H9 (cell line): ENCODE data around the gene KRT9. TPM values are rescaled to one million over a fixed set of nuclear protein-coding genes. Genes with fewer than 3 reads are reported as not detected.

Experiments used
- DNase-seq: peaks from one replicate; pipeline ENCODE4 v3.0.0-alpha.2; 2017
- H2AFZ ChIP-seq: one replicate; pipeline ENCODE4 v1.6.1; 2013; ENCODE audit warnings: mild to moderate bottlenecking, low read length, control low read depth, moderate library complexity
- H2AK5ac ChIP-seq: 2 replicates; pipeline ENCODE4 v1.6.1; 2013; ENCODE audit warnings: low read length, control low read depth, mixed read lengths; ENCODE audit not compliant: insufficient read length
- H2BK120ac ChIP-seq: one replicate; pipeline ENCODE4 v1.6.1; 2013; ENCODE audit warnings: low read depth, mild to moderate bottlenecking, low read length, control low read depth, inconsistent platforms; ENCODE audit not compliant: poor library complexity, severe bottlenecking
- H2BK12ac ChIP-seq: 2 replicates; pipeline ENCODE4 v1.6.1; 2013; ENCODE audit warnings: low read length, control low read depth, mixed read lengths, low read depth; ENCODE audit not compliant: insufficient read length
- H2BK15ac ChIP-seq: 2 replicates; pipeline ENCODE4 v1.6.1; 2013; ENCODE audit warnings: low read depth, low read length, control low read depth
- H2BK20ac ChIP-seq: one replicate; pipeline ENCODE4 v1.6.1; 2013; ENCODE audit warnings: low read depth, mild to moderate bottlenecking, low read length, control low read depth, inconsistent platforms; ENCODE audit not compliant: poor library complexity, severe bottlenecking
- H2BK5ac ChIP-seq: 2 replicates; pipeline ENCODE4 v1.6.1; 2013; ENCODE audit warnings: low read length, control low read depth, mixed read lengths; ENCODE audit not compliant: insufficient read length
- H3K14ac ChIP-seq: 2 replicates; pipeline ENCODE4 v1.6.1; 2013; ENCODE audit warnings: low read length, control low read depth; ENCODE audit not compliant: insufficient read depth
- H3K18ac ChIP-seq: 2 replicates; pipeline ENCODE4 v1.6.1; 2013; ENCODE audit warnings: low read depth, mild to moderate bottlenecking, mixed read lengths, low read length, control low read depth; ENCODE audit not compliant: insufficient read length
- H3K23ac ChIP-seq: 2 replicates; pipeline ENCODE4 v1.6.1; 2013; ENCODE audit warnings: low read length, control low read depth, mixed read lengths, low read depth; ENCODE audit not compliant: insufficient read length
- H3K23me2 ChIP-seq: 2 replicates; pipeline ENCODE4 v1.6.1; 2013; ENCODE audit warnings: low read depth, mild to moderate bottlenecking, mixed read lengths, low read length, control low read depth; ENCODE audit not compliant: insufficient read length, poor library complexity, severe bottlenecking
- H3K27ac ChIP-seq: 2 replicates; pipeline ENCODE4 v1.5.1; 2013; ENCODE audit warnings: low read length, control low read depth, mixed read lengths, low read depth; ENCODE audit not compliant: insufficient read length
- H3K27me3 ChIP-seq: 2 replicates; pipeline ENCODE4 v1.6.1; 2013; ENCODE audit warnings: low read length, control low read depth, inconsistent platforms; ENCODE audit not compliant: insufficient read depth
- H3K4ac ChIP-seq: 2 replicates; pipeline ENCODE4 v1.6.1; 2013; ENCODE audit warnings: low read depth, mild to moderate bottlenecking, control low read depth, inconsistent platforms, low read length, moderate library complexity
- H3K4me1 ChIP-seq: 2 replicates; pipeline ENCODE4 v1.6.1; 2013; ENCODE audit warnings: low read length, control low read depth, inconsistent platforms; ENCODE audit not compliant: insufficient read depth
- H3K4me2 ChIP-seq: 2 replicates; pipeline ENCODE4 v1.6.1; 2013; ENCODE audit warnings: low read length, control low read depth, mixed read lengths; ENCODE audit not compliant: insufficient read length, insufficient read depth
- H3K56ac ChIP-seq: 2 replicates; pipeline ENCODE4 v1.6.1; 2013; ENCODE audit warnings: low read depth, mild to moderate bottlenecking, mixed read lengths, low read length, control low read depth; ENCODE audit not compliant: insufficient read length
- H3K79me1 ChIP-seq: 2 replicates; pipeline ENCODE4 v1.6.1; 2013; ENCODE audit warnings: low read depth, mild to moderate bottlenecking, moderate library complexity, low read length, control low read depth, inconsistent platforms; ENCODE audit not compliant: insufficient read depth, poor library complexity, severe bottlenecking
- H3K79me2 ChIP-seq: 2 replicates; pipeline ENCODE4 v1.6.1; 2013; ENCODE audit warnings: low read length, control low read depth, inconsistent platforms; ENCODE audit not compliant: insufficient read depth
- H3K9ac ChIP-seq: 2 replicates; pipeline ENCODE4 v1.6.1; 2013; ENCODE audit warnings: low read length, control low read depth, mixed read lengths; ENCODE audit not compliant: insufficient read length; ENCODE audit errors: extremely low read depth
- H3K9me3 ChIP-seq: one replicate; pipeline ENCODE4 v1.6.1; 2013; ENCODE audit warnings: low read depth, low read length, inconsistent platforms; ENCODE audit not compliant: control insufficient read depth
- H3T11ph ChIP-seq: one replicate; pipeline ENCODE4 v1.6.1; 2013; ENCODE audit warnings: mild to moderate bottlenecking, low read length, control low read depth, inconsistent platforms
- H4K20me1 ChIP-seq: one replicate; pipeline ENCODE4 v1.6.1; 2013; ENCODE audit not compliant: control insufficient read depth, insufficient read length, insufficient read depth
- H4K5ac ChIP-seq: 2 replicates; pipeline ENCODE4 v1.6.1; 2013; ENCODE audit warnings: low read depth, mild to moderate bottlenecking, mixed read lengths, low read length, control low read depth; ENCODE audit not compliant: insufficient read length
- H4K8ac ChIP-seq: replicated peaks from 2 replicates; pipeline ENCODE4 v1.6.1; 2013; ENCODE audit warnings: low read length, control low read depth, mixed read lengths, low read depth; ENCODE audit not compliant: insufficient read length
- H4K91ac ChIP-seq: 2 replicates; pipeline ENCODE4 v1.6.1; 2013; ENCODE audit warnings: low read depth, mild to moderate bottlenecking, moderate library complexity, mixed read lengths, low read length, control low read depth; ENCODE audit not compliant: insufficient read length
- H3K27ac Mint-ChIP-seq, 3 experiments: 2 replicates in 2 of 3; 3 replicates in 1 of 3; pipeline ENCODE4 v1.8.0; 2020 to 2021; ENCODE audit warnings: mixed read lengths in 3 of 3, mild to moderate bottlenecking in 1 of 3, moderate library complexity in 1 of 3
- H3K27me3 Mint-ChIP-seq: 2 replicates; pipeline ENCODE4 v1.8.0; 2021; ENCODE audit warnings: low read depth, mild to moderate bottlenecking, moderate library complexity, mixed read lengths
- H3K36me3 Mint-ChIP-seq, 3 experiments: 2 replicates in 2 of 3; 3 replicates in 1 of 3; pipeline ENCODE4 v1.8.0; 2020 to 2021; ENCODE audit warnings: low read depth in 3 of 3, mixed read lengths in 3 of 3; ENCODE audit not compliant: insufficient read depth in 1 of 3
- H3K4me1 Mint-ChIP-seq, 2 experiments: 2 replicates each; pipeline ENCODE4 v1.8.0; 2020; ENCODE audit warnings: mixed read lengths in 2 of 2
- H3K4me3 Mint-ChIP-seq, 2 experiments: 2 replicates in 1 of 2; 3 replicates in 1 of 2; pipeline ENCODE4 v1.8.0; 2020 to 2021; ENCODE audit warnings: mild to moderate bottlenecking in 2 of 2, mixed read lengths in 2 of 2, moderate library complexity in 1 of 2
- H3K9me3 Mint-ChIP-seq, 2 experiments: 2 replicates in 1 of 2; 3 replicates in 1 of 2; pipeline ENCODE4 v1.8.0; 2020; ENCODE audit warnings: mild to moderate bottlenecking in 2 of 2, mixed read lengths in 2 of 2, moderate library complexity in 1 of 2
- CTCF ChIP-seq: fragments of 200-600 bp; sonication (generic); conservative IDR thresholded peaks from 3 replicates; pipeline ENCODE4 v1.8.0; 2021; ENCODE audit warnings: antibody characterized with exemption, mild to moderate bottlenecking
- WGBS: extraction: QIAGEN DNeasy Blood & Tissue Kit; methylation state at CpG from one replicate; pipeline ENCODE4 v1.1.7; 2013; ENCODE audit warnings: missing lambda C conversion rate, low lambda C conversion rate, mixed read lengths; ENCODE audit not compliant: insufficient read length; ENCODE audit errors: extremely low coverage; 5-methylcytosine and 5-hydroxymethylcytosine counted together
- total RNA-seq: library from RNA; stranded (reverse); gene quantifications from 2 replicates; pipeline ENCODE4 v1.2.1, GENCODE V29; 2021

KRT9 gene
- total RNA-seq, 1 experiment from 2014 or later, result not detected

GRCh38 chr17:41592601-41593305 lies 20.9 kb upstream of the KRT9 start:
- Histone ChIP-seq H3K79me2 (no peaks in the 10 kb centered on the region; the same call in 1 of the 2 replicates), H3K23me2 (no peaks in the 10 kb centered on the region), H2BK20ac (no peak overlapping the region), H2BK15ac (no peak overlapping the region), H2AFZ (no peak overlapping the region), H3K79me1 (no peaks in the 10 kb centered on the region), H3K27ac (no peak overlapping the region), H4K91ac (no peak overlapping the region), H4K20me1 (no peaks in the 10 kb centered on the region), H2BK120ac (no peak overlapping the region), H2BK12ac (no peak overlapping the region), H3K27me3 (no peaks in the 10 kb centered on the region), H4K8ac (no peak overlapping the region), H3K18ac (no peak overlapping the region), H2AK5ac (no peak overlapping the region), H3K14ac (no peak overlapping the region), H3K4me1 (no peaks in the 10 kb centered on the region), H4K5ac (no peak overlapping the region), H3K9ac (no peak overlapping the region), H3K56ac (no peak overlapping the region), H3K9me3 (no peaks in the 10 kb centered on the region), H3K4ac (no peak overlapping the region), H3K4me2 (no peak overlapping the region), H2BK5ac (no peak overlapping the region), H3K23ac (no peak overlapping the region), H3T11ph (no peak overlapping the region)
- no peak for DNase-seq
- Mint-ChIP-seq H3K36me3 (no peaks in the 10 kb centered on the region), H3K27me3 (peaks cover 10% of the 10 kb centered on the region), H3K4me1 (peaks cover 6 to 13% of the 10 kb centered on the region in 2 experiments), H3K27ac (peak overlapping the region in 1 of 3 experiments; percentile 68; a peak in 1 of 7 replicates), H3K9me3 (no peaks in the 10 kb centered on the region), H3K4me3 (no peak overlapping the region)
- no peak for TF ChIP-seq CTCF
- WGBS, result no CpG with 5 or more reads among the region's 12 CpGs
